Measurements from ENCODE around the gene OSTN. TPM values are rescaled to one million over a fixed set of nuclear protein-coding genes. Genes with fewer than 3 reads are reported as not detected.

OSTN gene
- total and polyA plus RNA-seq, 2 donors (not counting 3 experiments of a cell fraction or from before 2014, with no cell fraction given), result not detected

DNA sequence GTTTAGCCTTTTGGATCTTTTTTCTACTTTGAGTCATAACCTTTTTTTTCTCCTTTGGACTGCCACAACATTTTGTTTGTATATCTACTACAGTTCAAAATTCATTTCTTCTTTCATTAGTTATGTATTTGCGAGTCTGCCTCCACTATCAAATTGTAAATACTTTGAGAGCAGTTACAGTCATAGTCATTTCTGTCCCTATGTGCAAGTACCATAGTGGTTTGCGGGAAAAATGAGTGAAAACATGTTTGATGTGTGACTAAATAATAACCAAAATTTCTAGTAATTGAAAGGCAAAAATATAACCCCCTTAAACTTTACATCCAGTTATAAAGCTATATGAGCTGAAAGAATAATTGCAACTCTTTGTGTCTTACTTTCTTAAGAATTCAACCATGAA is 84.4 kb downstream of the OSTN start:
- intact Hi-C loops (cut with micrococcal nuclease), result no loop called here
- FAIRE-seq, result no peak

More for the DNA sequence above, 84.4 kb downstream of the OSTN start:
- ChIA-PET CTCF (no interaction called here), POLR2A (no interaction called here)
- Histone ChIP-seq H3K4me1 (ENCODE audit: control insufficient read depth, extremely low read depth, insufficient read depth, low read length) (no peaks in the 10 kb centered on the region), H3K36me3 (ENCODE audit: control insufficient read depth in 2 of 2, extremely low read depth in 1 of 2, insufficient read depth in 2 of 2, low read length in 2 of 2) (no peaks in the 10 kb centered on the region), H3K27me3 (ENCODE audit: control insufficient read depth in 2 of 2, insufficient read depth in 2 of 2, low read length in 2 of 2) (no peaks in the 10 kb centered on the region), H2AFZ (ENCODE audit: low read depth, low read length) (no peak overlapping the region), H3K9me3 (replicated peaks; ENCODE audit: control insufficient read depth, insufficient read depth, low read length) (no peaks in the 10 kb centered on the region), H3K9me1 (replicated peaks; ENCODE audit: control insufficient read depth, extremely low read depth, insufficient read depth, low read length) (no peaks in the 10 kb centered on the region), H4K20me1 (replicated peaks; ENCODE audit: control insufficient read depth, extremely low read depth, insufficient read depth, low read length) (no peaks in the 10 kb centered on the region), H3K4me2 (ENCODE audit: insufficient read depth, low read length) (no peak overlapping the region), H3K27ac (ENCODE audit: insufficient read depth, low read depth, low read length) (no peak overlapping the region), H3K9ac (replicated peaks; ENCODE audit: extremely low read depth, insufficient read depth, low read length) (no peak overlapping the region), H3K4me3 (replicated peaks in 1 of 3; ENCODE audit: insufficient read depth in 1 of 3, low read depth in 1 of 3, low read length in 3 of 3) (no peak overlapping the region), H3K79me2 (ENCODE audit: control insufficient read depth, insufficient read depth, low read length) (no peaks in the 10 kb centered on the region)
- DNase-seq (ENCODE audit: low read depth, low spot score), result no peak
- no peak for TF ChIP-seq POLR2A (IDR thresholded peaks at IDR 0.05; ENCODE audit: low read depth, low read length)
- TF ChIP-seq JUN (IDR thresholded peaks at IDR 0.05; ENCODE audit: borderline replicate concordance, insufficient read depth, insufficient read length, low read depth), result no peak
- TF ChIP-seq MYC (IDR thresholded peaks at IDR 0.05; ENCODE audit: low read depth, low read length), result no peak
- TF ChIP-seq, protein P1, sequence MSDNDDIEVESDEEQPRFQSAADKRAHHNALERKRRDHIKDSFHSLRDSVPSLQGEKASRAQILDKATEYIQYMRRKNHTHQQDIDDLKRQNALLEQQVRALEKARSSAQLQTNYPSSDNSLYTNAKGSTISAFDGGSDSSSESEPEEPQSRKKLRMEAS (IDR thresholded peaks at IDR 0.05; ENCODE audit: insufficient read depth, insufficient read length), result no peak
- no peak for TF ChIP-seq EZH2 (IDR thresholded peaks at IDR 0.05; ENCODE audit: borderline replicate concordance, low read depth, low read length, severe bottlenecking)
- TF ChIP-seq POLR2AphosphoS5 (IDR thresholded peaks at IDR 0.05; ENCODE audit: insufficient read depth, low read depth, low read length), result no peak
- no peak for TF ChIP-seq FOS (IDR thresholded peaks at IDR 0.05; ENCODE audit: borderline replicate concordance, insufficient read depth, low read length)
- TF ChIP-seq, protein P2, sequence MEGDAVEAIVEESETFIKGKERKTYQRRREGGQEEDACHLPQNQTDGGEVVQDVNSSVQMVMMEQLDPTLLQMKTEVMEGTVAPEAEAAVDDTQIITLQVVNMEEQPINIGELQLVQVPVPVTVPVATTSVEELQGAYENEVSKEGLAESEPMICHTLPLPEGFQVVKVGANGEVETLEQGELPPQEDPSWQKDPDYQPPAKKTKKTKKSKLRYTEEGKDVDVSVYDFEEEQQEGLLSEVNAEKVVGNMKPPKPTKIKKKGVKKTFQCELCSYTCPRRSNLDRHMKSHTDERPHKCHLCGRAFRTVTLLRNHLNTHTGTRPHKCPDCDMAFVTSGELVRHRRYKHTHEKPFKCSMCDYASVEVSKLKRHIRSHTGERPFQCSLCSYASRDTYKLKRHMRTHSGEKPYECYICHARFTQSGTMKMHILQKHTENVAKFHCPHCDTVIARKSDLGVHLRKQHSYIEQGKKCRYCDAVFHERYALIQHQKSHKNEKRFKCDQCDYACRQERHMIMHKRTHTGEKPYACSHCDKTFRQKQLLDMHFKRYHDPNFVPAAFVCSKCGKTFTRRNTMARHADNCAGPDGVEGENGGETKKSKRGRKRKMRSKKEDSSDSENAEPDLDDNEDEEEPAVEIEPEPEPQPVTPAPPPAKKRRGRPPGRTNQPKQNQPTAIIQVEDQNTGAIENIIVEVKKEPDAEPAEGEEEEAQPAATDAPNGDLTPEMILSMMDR (IDR thresholded peaks at IDR 0.05; ENCODE audit: extremely low read depth in 1 of 2, insufficient read depth in 1 of 2, low read depth in 1 of 2, low read length in 2 of 2), result no peak
- no peak for TF ChIP-seq GATA2 (IDR thresholded peaks at IDR 0.05; ENCODE audit: insufficient read depth, insufficient read length, low read depth, low read length)
- no TSS peak for BruUV-seq (replicated peaks)
- dilution Hi-C loops (cut with MboI; ENCODE audit: extremely low pct_ligation_motif_present, low sequenced_read_pairs), result no loop called here

Measured in endothelial cell of umbilical vein (primary cell).